Measurements from ENCODE around the gene SLC28A1. TPM values are rescaled to one million over a fixed set of nuclear protein-coding genes. Genes with fewer than 3 reads are reported as not detected.

SLC28A1 gene
- total RNA-seq, 2 experiments from 2014 or later = not detected

- DNase-seq = no peak
- Mint-ChIP-seq H3K4me3 (no peak overlapping the region), H3K27me3 (peaks cover 16% of the 10 kb centered on the region), H3K27ac (no peak overlapping the region), H3K36me3 (ENCODE audit: low read depth) (no peaks in the 10 kb centered on the region), H3K9me3 (no peaks in the 10 kb centered on the region), H3K4me1 (peaks cover 6% of the 10 kb centered on the region)
- CTCF ChIA-PET = interaction anchor here (0.6 kb wide), 1 partner anchor 186 kb away, joined by 4 read pairs; no protein-coding TSS in a partner anchor
- POLR2A ChIA-PET = no interaction called here
These were observed 76.6 kb downstream of the SLC28A1 start for GRCh38 chr15:84961114-84961452.

- Mint-ChIP-seq H3K4me1 (peaks cover 4% of the 10 kb centered on the region), H3K27ac (no peak overlapping the region), H3K27me3 (peaks cover 11% of the 10 kb centered on the region), H3K36me3 (ENCODE audit: low read depth) (peaks cover 2% of the 10 kb centered on the region), H3K4me3 (no peak overlapping the region), H3K9me3 (peaks cover 2% of the 10 kb centered on the region)
- ChIA-PET CTCF (no interaction called here), POLR2A (no interaction called here)
- DNase-seq = no peak
These were observed 77.2 kb downstream of the SLC28A1 start for GRCh38 chr15:84961707-84962106.

GRCh38 chr15:84962955-84963354 lies 78.5 kb downstream of the SLC28A1 start:
- Mint-ChIP-seq H3K27me3 (peaks cover 4% of the 10 kb centered on the region), H3K4me1 (peaks cover 4% of the 10 kb centered on the region), H3K27ac (no peak overlapping the region), H3K36me3 (ENCODE audit: low read depth) (peaks cover 2% of the 10 kb centered on the region), H3K9me3 (peaks cover 2% of the 10 kb centered on the region), H3K4me3 (no peak overlapping the region)
- ChIA-PET POLR2A (no interaction called here), CTCF (interaction anchor here (0.9 to 1.1 kb wide), 2 partner anchors 9 to 11 kb away, joined by 3 read pairs; no protein-coding TSS in a partner anchor)
- DNase-seq = no peak

GRCh38 chr15:84967380-84967779 lies 82.9 kb downstream of the SLC28A1 start:
- Mint-ChIP-seq H3K4me3 (no peak overlapping the region), H3K36me3 (ENCODE audit: low read depth) (peaks cover 2% of the 10 kb centered on the region), H3K27ac (no peak overlapping the region), H3K27me3 (peaks cover 4% of the 10 kb centered on the region), H3K4me1 (no peaks in the 10 kb centered on the region), H3K9me3 (peaks cover 2% of the 10 kb centered on the region)
- no peak for DNase-seq
- ChIA-PET POLR2A (no interaction called here), CTCF (interaction anchor here (1.5 kb wide), 1 partner anchor 17 kb away, joined by 4 read pairs; no protein-coding TSS in a partner anchor)

GRCh38 chr15:84968301-84968700 lies 83.8 kb downstream of the SLC28A1 start:
- H3K27me3 Mint-ChIP-seq = peaks cover 4% of the 10 kb centered on the region
- H3K4me1 Mint-ChIP-seq = no peaks in the 10 kb centered on the region
- CTCF ChIA-PET = no interaction called here
- H3K36me3 Mint-ChIP-seq (ENCODE audit: low read depth) = peaks cover 2% of the 10 kb centered on the region
- peaks cover 2% of the 10 kb centered on the region for H3K9me3 Mint-ChIP-seq
- no peak for DNase-seq
- POLR2A ChIA-PET = no interaction called here
- H3K4me3 Mint-ChIP-seq = no peak overlapping the region
- no peak overlapping the region for H3K27ac Mint-ChIP-seq

GRCh38 chr15:84969257-84969656 lies 84.8 kb downstream of the SLC28A1 start:
- no peak for DNase-seq
- no peak overlapping the region for H3K27ac Mint-ChIP-seq
- no peak overlapping the region for H3K4me3 Mint-ChIP-seq
- no peaks in the 10 kb centered on the region for H3K27me3 Mint-ChIP-seq
- POLR2A ChIA-PET = no interaction called here
- H3K9me3 Mint-ChIP-seq = peaks cover 2% of the 10 kb centered on the region
- H3K36me3 Mint-ChIP-seq (ENCODE audit: low read depth) = peaks cover 2% of the 10 kb centered on the region
- CTCF ChIA-PET = no interaction called here
- H3K4me1 Mint-ChIP-seq = no peaks in the 10 kb centered on the region

GRCh38 chr15:84970843-84971242 lies 86.4 kb downstream of the SLC28A1 start:
- Mint-ChIP-seq H3K9me3 (peaks cover 2% of the 10 kb centered on the region), H3K36me3 (ENCODE audit: low read depth) (peaks cover 2% of the 10 kb centered on the region), H3K27me3 (peaks cover 1% of the 10 kb centered on the region), H3K4me3 (no peak overlapping the region), H3K27ac (no peak overlapping the region), H3K4me1 (no peaks in the 10 kb centered on the region)
- POLR2A ChIA-PET = no interaction called here
- CTCF ChIA-PET = interaction anchor here (1.5 to 1.6 kb wide), 2 partner anchors 10 to 40 kb away, joined by 3 to 4 read pairs; no protein-coding TSS in a partner anchor
- DNase-seq = no peak

GRCh38 chr15:84973492-84974460 lies 89.3 kb downstream of the SLC28A1 start:
- DNase-seq = no peak
- CTCF ChIA-PET = interaction anchor here (0.7 to 1.0 kb wide), 2 partner anchors 10 to 14 kb away, joined by 3 read pairs; no protein-coding TSS in a partner anchor

GRCh38 chr15:84975871-84976351 lies 91.4 kb downstream of the SLC28A1 start:
- ChIA-PET CTCF (interaction anchor here (1.0 kb wide), 1 partner anchor 28 kb away, joined by 3 read pairs; no protein-coding TSS in a partner anchor), POLR2A (no interaction called here)
- peaks cover 15% of the 10 kb centered on the region for H3K4me1 Mint-ChIP-seq
- peaks cover 1% of the 10 kb centered on the region for H3K36me3 Mint-ChIP-seq (ENCODE audit: low read depth)
- H3K27me3 Mint-ChIP-seq = peaks cover 3% of the 10 kb centered on the region
- H3K27ac Mint-ChIP-seq = no peak overlapping the region
- H3K4me3 Mint-ChIP-seq = no peak overlapping the region
- no peaks in the 10 kb centered on the region for H3K9me3 Mint-ChIP-seq
- DNase-seq = no peak

More at GRCh38 chr15:84973492-84974460, 89.3 kb downstream of the SLC28A1 start:
- peaks cover 3% of the 10 kb centered on the region for H3K27me3 Mint-ChIP-seq
- H3K4me1 Mint-ChIP-seq = peaks cover 3% of the 10 kb centered on the region
- H3K27ac Mint-ChIP-seq = no peak overlapping the region
- POLR2A ChIA-PET = no interaction called here
- H3K36me3 Mint-ChIP-seq (ENCODE audit: low read depth) = peaks cover 1% of the 10 kb centered on the region
- H3K4me3 Mint-ChIP-seq = no peak overlapping the region
- no peaks in the 10 kb centered on the region for H3K9me3 Mint-ChIP-seq

- Mint-ChIP-seq H3K27ac (no peak overlapping the region), H3K4me1 (peaks cover 15% of the 10 kb centered on the region), H3K36me3 (ENCODE audit: low read depth) (peaks cover 1% of the 10 kb centered on the region), H3K27me3 (peaks cover 3% of the 10 kb centered on the region), H3K4me3 (no peak overlapping the region), H3K9me3 (no peaks in the 10 kb centered on the region)
- ChIA-PET POLR2A (no interaction called here), CTCF (interaction anchor here (0.5 kb wide), 1 partner anchor 45 kb away, joined by 5 read pairs; no protein-coding TSS in a partner anchor)
- DNase-seq = no peak
These were observed 92.4 kb downstream of the SLC28A1 start for GRCh38 chr15:84976746-84977345.

- peak overlapping the region; percentile 98 for H3K27ac Mint-ChIP-seq
These were observed 95.2 kb downstream of the SLC28A1 start for GRCh38 chr15:84979651-84980050.

GRCh38 chr15:84980196-84981053 lies 96.0 kb downstream of the SLC28A1 start:
- Mint-ChIP-seq H3K4me1 (peaks cover 45% of the 10 kb centered on the region), H3K27ac (peak overlapping the region; percentile 98), H3K9me3 (no peaks in the 10 kb centered on the region), H3K27me3 (peaks cover 6% of the 10 kb centered on the region), H3K4me3 (peak overlapping the region; percentile 91), H3K36me3 (ENCODE audit: low read depth) (peaks cover 1% of the 10 kb centered on the region)
- ChIA-PET CTCF (interaction anchor here (0.5 to 2.5 kb wide), 12 partner anchors 8 to 862 kb away, joined by 3 to 11 read pairs (median 4); no protein-coding TSS in a partner anchor), POLR2A (interaction anchor here (0.6 kb wide), 1 partner anchor 52 kb away, joined by 4 read pairs; no protein-coding TSS in a partner anchor)
- peak; percentile 90 for DNase-seq

More at GRCh38 chr15:84979651-84980050, 95.2 kb downstream of the SLC28A1 start:
- Mint-ChIP-seq H3K36me3 (ENCODE audit: low read depth) (peaks cover 1% of the 10 kb centered on the region), H3K27me3 (peaks cover 6% of the 10 kb centered on the region), H3K9me3 (no peaks in the 10 kb centered on the region), H3K4me1 (peaks cover 37% of the 10 kb centered on the region), H3K4me3 (peak overlapping the region; percentile 91)
- ChIA-PET POLR2A (no interaction called here), CTCF (interaction anchor here (1.0 to 2.5 kb wide), 3 partner anchors 9 to 408 kb away, joined by 4 to 11 read pairs (median 5); no protein-coding TSS in a partner anchor)
- DNase-seq = no peak

All from activated CD4-positive, alpha-beta T cell treated with anti-CD3 and anti-CD28 coated beads, Interleukin-2, amount 10 ng/mL, durations not matched to agents 7 days and 5 days (primary cell).